NCI-H524 (cell line): ENCODE measurements around the gene CORO2A.
A peak's percentile ranks its signal among the peaks of the same experiment; 100 is the strongest.

Source experiments
- DNase-seq, 2 experiments: peaks; one replicate each; lab custom pipeline; 2025; lab: John Stamatoyannopoulos, UW

Gene CORO2A

DNA sequence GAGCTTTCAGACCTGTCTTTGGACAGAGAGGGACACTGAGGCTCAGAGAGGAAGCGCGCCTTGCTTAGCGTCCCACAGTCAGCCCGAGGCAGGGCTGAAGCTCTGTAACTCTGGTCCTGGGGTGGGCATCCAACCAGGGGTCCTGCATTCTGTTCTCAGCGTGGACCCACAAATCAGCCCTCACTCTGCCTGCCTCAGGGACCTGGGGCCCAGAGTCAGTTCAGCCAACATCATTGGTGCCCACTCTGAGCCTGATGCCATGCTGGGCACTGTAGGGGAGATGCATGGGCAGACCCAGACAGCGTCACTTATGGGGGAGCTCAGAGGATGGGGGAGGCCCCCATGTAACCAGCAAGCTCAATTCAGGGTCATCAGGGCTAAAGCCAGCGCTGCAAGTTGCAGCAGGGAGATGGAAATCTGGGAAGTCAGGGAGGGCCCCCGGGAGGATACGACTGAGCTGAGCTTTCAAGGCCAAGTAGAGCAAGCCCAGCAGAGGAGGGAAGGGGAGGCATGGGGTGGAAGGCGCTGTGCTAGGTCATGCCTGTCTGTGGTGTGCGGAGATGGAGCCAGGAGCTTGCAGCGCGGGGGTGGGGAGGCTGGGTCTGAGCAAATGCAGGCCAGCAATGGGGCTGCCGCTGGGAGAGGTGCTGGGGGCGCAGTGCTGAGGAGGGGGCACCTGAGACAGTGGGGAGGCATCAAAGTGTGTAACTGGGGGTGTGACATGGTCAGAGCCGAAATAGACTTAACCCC is 21.1 kb downstream of the CORO2A start:
- DNase-seq, result peak in 1 of 2 experiments; percentile 18

GRCh38 chr9:98168941-98169488 is 23.4 kb downstream of the CORO2A start:
- DNase-seq, result peak; percentile 56 to 83

GRCh38 chr9:98168153-98168780 is 24.2 kb downstream of the CORO2A start:
- no peak for DNase-seq

- no peak for DNase-seq
These were observed 27.5 kb downstream of the CORO2A start for GRCh38 chr9:98164912-98165311.

- no peak for DNase-seq
These were observed 29.8 kb downstream of the CORO2A start for GRCh38 chr9:98162613-98163012.

DNA sequence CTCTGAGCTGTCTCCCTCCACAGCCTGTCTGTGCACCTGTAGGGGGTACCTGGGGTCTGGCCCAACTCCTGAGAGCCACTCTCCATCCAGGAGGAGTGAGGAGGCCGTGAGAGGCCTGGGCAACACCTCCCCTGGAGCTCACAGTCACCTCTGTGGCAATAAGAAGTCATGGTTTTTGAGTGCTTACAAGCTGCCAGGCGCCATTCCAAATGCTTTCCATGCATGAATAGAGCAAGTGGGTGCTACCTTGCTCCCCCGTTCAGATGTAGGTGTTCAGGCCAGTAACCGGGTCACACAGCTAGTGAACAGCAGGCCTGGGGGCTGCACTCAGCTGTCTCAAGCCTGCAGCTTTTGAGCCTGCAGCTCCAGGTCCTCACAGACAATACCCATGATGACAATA is 30.6 kb downstream of the CORO2A start:
- no peak for DNase-seq

GRCh38 chr9:98159790-98160189 is 32.6 kb downstream of the CORO2A start:
- no peak for DNase-seq

- no peak for DNase-seq
These were observed 33.1 kb downstream of the CORO2A start for GRCh38 chr9:98159301-98159700.

DNA sequence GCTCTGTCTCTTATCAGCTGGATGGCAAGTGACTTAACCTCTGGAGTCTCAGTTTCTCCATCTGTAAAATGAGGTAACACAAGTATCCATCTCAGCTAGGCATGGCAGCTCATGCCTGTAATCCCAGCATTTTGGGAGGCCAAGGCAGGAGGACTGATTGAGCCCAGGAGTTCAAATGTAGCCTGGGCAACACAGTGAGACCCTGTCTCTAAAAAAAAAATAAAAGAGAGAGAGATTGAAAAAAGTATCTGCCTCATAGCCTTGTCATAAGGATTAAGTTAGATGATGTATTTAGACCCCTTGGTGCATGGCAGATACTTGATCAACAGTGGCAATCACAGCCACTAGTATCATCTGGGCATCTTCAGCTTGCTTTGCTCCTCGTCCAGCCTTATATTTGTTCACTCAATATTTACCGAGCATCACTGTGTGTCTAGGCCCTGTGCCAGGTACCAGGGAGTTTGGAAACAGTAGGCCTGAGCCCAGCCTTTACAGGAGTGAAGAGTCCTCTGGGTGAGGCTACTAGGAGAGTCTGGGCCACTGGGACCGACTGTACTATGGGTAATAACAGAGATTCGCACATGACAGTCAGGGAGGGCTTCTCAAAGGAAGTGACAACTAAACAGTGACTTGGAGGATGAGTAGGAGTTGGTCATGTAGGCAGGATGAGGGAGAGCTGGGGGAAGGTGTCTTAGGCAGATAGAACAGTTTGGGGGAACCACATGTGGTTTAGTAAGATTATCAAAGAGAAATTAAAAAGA is 34.2 kb downstream of the CORO2A start:
- no peak for DNase-seq

DNA sequence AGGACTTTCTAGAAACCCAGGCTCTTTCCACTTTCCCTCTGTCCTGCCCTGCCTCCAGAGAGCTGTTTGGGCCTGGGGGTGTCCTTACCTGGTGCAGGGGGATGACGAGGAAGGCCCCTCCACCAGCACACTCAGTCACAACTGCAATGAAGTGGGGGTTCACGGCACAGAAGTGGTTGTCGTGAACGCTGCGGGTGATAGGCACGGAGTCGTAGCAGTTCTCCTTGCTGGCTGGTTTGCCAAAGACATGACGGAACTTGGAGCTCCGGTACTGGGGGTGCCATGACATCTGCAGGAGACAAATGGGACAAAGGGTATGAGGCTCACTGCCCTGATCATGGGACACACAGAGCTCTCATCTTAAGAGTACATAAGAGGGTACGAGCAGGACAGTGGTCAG is 35.1 kb downstream of the CORO2A start:
- no peak for DNase-seq

DNA sequence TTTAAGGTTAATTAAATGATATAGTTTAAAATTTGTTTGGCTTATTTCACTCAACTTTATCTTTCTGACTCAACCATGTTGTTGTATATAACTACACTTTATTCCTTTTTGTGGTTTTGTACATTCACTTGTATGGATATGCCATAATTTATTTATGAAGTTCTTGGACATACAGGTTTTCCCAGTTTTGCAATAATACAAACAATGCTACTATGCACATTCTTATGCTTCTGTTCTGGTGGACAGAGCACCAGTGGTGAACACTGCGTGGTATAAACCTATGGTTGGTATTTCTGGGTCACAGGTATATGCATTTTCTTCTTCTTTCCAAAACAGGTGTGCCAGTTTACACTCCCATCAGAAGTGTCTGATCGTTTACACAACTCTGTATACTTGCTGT is 37.8 kb downstream of the CORO2A start:
- DNase-seq, result no peak

DNA sequence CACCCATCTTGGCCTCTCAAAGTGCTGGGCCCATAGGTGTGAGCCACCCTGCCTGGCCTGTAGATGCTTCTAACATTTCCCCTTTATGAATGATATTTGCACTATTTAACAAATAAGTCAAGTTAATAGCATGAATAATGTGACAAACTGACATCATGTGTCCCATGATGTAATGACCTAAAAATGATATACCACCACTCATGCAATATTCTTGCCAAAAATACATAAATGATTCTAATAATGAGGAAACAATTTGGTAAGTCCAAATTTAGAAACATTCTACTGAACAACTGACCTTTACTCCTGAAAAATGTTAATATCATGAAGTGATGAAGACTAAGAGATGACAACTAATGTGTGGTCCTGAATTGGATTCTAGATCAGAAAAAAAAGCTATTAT is 39.9 kb downstream of the CORO2A start:
- no peak for DNase-seq

DNA sequence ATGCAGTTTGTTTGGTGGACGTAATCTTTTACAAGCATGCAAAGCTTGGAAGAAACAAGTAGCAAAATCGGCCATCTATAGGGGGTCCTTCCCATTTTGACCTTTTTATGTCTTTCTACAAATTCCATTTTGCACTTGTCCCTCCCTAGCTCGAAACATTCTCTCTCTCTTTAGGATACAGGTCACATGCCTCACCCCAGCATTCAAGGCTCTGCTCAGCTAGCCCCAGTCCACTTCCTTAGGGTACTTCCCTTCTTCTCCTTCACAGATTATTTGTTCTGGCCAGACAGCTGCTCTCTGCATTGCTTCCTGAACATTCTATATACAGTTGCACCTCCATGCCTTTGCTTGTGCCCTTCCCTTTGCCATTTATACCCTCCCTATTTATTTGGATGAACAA is 41.7 kb downstream of the CORO2A start:
- DNase-seq, result no peak

GRCh38 chr9:98150164-98150563 is 42.3 kb downstream of the CORO2A start:
- DNase-seq, result no peak

DNA sequence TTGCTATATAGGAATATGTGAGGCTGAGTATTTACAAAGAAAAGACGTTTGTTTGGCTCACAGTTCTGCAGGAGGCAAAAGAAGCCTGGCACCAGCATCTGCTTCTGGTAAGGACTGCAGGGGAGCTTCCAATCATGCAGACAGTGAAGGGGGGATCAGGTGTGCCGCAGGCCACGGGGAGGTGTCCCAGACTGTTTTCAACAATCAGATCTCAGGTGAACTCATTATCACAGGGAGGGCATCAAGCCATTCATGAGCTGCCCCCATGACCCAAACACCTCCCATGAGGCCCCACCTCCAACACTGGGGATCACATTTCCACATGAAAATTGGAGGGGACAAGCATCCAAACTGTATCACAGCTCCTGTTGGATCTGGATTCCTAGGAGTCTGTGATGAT is 43.0 kb downstream of the CORO2A start:
- DNase-seq, result no peak

DNA sequence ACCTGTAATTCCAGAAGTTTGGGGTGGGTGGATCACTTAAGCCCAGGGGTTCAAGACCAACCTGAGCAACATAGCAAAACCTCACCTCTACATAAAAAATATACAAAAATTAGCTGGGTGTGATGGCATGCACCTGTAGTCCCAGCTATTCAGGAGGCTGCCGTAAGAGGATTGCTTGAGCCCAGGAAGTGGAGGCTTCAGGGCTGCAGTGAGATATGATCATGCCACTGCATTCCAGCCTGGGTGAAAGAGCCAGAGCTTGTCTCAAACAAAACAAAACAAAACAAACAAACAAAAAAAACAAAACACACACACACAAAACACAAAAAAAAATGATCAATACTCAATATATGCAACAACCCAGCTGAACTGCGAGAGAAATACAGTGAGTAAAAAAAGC is 44.0 kb downstream of the CORO2A start:
- DNase-seq, result no peak

- no peak for DNase-seq
These were observed 44.9 kb downstream of the CORO2A start for GRCh38 chr9:98147582-98147981.

DNA sequence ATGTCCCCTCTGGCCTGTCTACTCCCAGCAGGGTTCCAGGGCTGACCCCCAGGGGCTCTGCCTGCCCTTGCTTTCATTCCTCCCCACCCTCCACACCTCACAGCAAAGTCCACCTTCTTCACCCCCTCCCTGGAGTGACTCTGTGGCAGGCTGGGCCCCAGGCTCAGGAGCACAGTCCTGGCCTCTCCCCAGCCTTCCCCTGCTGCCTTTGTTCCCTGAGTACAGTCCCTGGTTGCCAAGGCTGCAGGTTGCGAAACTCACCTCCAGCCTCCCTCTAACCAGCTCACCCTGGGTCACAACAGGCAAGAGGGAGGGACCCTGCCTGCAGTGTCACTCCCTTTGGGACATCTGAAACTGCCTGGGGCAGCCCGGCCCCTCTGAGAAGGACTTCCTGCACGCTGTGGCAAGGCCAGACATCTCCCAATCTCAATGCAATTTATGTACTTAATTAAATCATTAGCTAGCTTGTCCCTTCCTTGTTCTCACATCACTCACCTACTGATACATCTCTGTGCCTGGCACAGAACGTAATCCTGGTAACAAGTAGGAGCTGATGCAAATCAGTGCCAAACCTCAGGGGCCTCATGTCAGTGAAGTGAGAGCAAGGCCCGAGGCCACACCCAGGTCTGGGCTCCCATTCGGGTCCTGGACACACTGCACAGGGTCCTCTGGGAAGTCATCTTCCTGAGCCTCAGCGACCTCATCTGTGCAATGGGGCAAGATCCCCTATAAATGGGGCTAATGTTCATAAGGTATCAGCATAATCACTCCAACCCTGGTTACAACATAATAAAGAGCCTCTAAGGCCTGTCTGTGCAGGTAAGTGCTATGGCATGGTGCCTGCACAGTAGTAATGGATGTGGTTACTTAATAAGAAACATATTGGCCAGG is 46.1 kb downstream of the CORO2A start:
- no peak for DNase-seq

DNA sequence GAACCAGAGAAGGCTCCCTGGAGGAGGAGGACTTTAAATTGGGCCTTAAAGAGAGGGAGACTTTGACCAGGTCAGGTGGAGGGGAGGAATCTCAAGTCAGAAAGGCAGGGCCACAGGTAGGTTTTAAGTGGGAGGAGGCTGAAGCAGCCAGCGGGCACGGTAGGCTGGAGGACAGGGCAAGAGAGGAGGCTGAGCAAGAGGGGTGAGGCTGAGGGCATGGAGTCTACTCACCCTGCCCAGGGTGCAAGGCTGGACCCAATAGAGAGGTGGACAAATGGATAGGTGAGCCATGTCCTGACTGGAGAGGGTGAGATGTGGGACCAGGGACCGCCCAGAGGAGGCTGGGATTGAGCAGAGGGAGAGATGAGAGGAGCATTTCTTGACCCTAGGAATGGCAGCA is 47.8 kb downstream of the CORO2A start:
- no peak for DNase-seq

- DNase-seq, result no peak
These were observed 48.4 kb downstream of the CORO2A start for GRCh38 chr9:98144076-98144475.

GRCh38 chr9:98142925-98143481 is 49.4 kb downstream of the CORO2A start:
- DNase-seq, result no peak
